Skeletal muscle satellite cell (primary cell): ENCODE data around the gene HM13. TPM values are rescaled to one million over a fixed set of nuclear protein-coding genes. Genes with fewer than 3 reads are reported as not detected.
"Not testable (repeated sequence)": the region's sequence is repeated elsewhere in the genome, so short reads cannot be mapped to it uniquely, and the experiment has no call there.

ENCODE experiments used
- H3K27me3 ChIP-seq: 2 replicates; pipeline ENCODE4 v1.7.0; 2013; ENCODE audit warnings: low read length; ENCODE audit not compliant: control insufficient read depth, insufficient read depth
- H3K36me3 ChIP-seq: 2 replicates; pipeline ENCODE4 v1.7.0; 2013; ENCODE audit warnings: mild to moderate bottlenecking, control low read depth, low read length; ENCODE audit not compliant: insufficient read depth
- H3K4me1 ChIP-seq: 2 replicates; pipeline ENCODE4 v1.7.0; 2013; ENCODE audit warnings: low read length; ENCODE audit not compliant: control insufficient read depth, insufficient read depth
- H3K4me2 ChIP-seq: 2 replicates; pipeline ENCODE4 v1.7.0; 2013; ENCODE audit warnings: mild to moderate bottlenecking, low read length
- H3K4me3 ChIP-seq: 2 replicates; pipeline ENCODE4 v1.7.0; 2013; ENCODE audit warnings: low read length
- H3K9ac ChIP-seq: 2 replicates; pipeline ENCODE4 v1.7.0; 2013; ENCODE audit warnings: mild to moderate bottlenecking, low read depth, low read length, moderate library complexity
- H3K9me3 ChIP-seq: replicated peaks from 2 replicates; pipeline ENCODE4 v1.7.0; 2013; ENCODE audit warnings: mild to moderate bottlenecking, control low read depth, low read length
- total RNA-seq: library from RNA; depleted of rRNA; stranded (reverse); fragments of >200 nt; gene quantifications from 2 replicates; pipeline ENCODE4 v1.2.3, GENCODE V29; 2012; rRNA removed

Gene HM13
- 96.8 and 131 TPM in 2 replicates for total RNA-seq

- H3K27me3 ChIP-seq: no peaks in the 10 kb centered on the region
- no peaks in the 10 kb centered on the region for H3K9me3 ChIP-seq
- peak within 1 kb of the TSS; percentile 95 for H3K4me2 ChIP-seq
- peaks cover 31% of the 10 kb centered on the region for H3K4me1 ChIP-seq
- peak within 1 kb of the TSS; percentile 95 for H3K9ac ChIP-seq
- H3K36me3 ChIP-seq: peaks cover 6% of the 10 kb centered on the region
- peak within 1 kb of the TSS; percentile 99 for H3K4me3 ChIP-seq
These were observed at the start of gene HM13 for GRCh38 chr20:31514154-31515071. Gene HM13 (plus strand): TSS chr20:31514442. CDS start chr20:31514552, 110 bp downstream.

DNA sequence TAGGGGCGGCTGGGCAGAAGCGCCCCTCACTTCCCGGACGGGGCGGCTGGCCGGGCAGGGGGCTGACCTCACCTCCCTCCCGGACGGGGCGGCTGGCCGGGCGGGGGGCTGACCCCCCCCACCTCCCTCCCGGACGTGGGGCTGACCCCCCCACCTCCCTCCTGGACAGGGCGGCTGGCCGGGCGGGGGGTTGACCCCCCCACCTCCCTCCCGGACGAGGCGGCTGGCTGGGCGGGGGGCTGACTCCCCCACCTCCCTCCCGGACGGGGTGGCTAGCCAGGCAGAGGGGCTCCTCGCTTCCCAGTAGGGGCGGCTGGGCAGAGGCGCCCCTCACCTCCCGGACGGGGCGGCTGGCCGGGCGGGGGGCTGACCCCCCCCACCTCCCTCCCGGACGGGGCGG is 43.3 kb upstream of the HM13 start:
- peaks cover 32% of the 10 kb centered on the region for H3K27me3 ChIP-seq
- H3K9ac ChIP-seq, H3K4me2 ChIP-seq, H3K4me1 ChIP-seq, H3K36me3 ChIP-seq, H3K4me3 ChIP-seq, H3K9me3 ChIP-seq: not testable (repeated sequence)

DNA sequence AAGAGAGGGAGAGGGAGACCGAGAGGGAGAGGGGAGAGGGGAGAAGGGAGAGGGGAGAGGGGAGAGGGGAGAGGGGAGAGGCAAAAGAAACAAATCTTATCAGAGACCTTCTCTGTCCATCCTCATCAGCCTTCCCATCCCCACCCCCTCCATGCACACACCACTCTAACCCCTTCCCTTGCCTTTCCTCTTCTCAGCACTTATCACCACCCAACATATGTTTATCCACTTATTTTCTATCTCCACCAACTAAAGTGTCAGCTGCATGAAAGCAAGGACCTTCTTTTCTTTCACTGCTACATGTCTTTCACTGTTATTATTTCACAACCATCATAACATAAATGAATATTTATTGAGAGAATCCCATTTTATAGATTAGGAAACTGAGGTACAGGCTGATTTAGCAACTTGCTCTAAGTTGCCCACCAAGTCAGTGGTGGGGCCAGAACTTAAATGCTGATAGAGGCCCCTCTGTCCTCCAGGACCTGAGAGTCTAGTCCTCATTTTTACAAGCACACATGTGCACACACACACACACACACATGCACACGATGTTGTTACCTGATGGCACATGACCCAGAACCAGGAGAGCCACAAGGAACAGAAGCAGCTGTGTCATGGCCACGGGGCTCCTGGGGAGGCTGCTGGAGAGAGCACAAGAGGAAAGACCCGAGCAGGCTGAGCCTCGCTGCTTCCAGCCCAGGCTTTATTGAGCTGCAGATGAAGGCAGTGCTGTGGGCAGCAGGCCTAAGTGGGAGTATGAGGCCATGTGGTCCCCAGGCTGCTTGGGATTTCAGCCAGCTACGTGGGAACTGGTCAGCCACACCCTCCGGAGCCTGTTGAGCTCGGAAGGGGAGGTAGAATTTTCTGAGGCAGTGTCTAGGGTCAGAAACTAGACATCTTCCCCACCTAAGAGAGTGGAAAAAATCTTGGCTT is 41.6 kb upstream of the HM13 start:
- Histone ChIP-seq H3K27me3 (peaks cover 48% of the 10 kb centered on the region), H3K4me3 (no peak overlapping the region), H3K36me3 (no peaks in the 10 kb centered on the region), H3K4me2 (no peak overlapping the region), H3K9me3 (no peaks in the 10 kb centered on the region), H3K9ac (no peak overlapping the region), H3K4me1 (no peaks in the 10 kb centered on the region)

- Histone ChIP-seq H3K4me1 (no peaks in the 10 kb centered on the region), H3K9ac (no peak overlapping the region), H3K9me3 (no peaks in the 10 kb centered on the region), H3K4me3 (no peak overlapping the region), H3K36me3 (no peaks in the 10 kb centered on the region), H3K4me2 (no peak overlapping the region), H3K27me3 (peaks cover 50% of the 10 kb centered on the region)
These were observed 40.7 kb upstream of the HM13 start for GRCh38 chr20:31473331-31474096.

DNA sequence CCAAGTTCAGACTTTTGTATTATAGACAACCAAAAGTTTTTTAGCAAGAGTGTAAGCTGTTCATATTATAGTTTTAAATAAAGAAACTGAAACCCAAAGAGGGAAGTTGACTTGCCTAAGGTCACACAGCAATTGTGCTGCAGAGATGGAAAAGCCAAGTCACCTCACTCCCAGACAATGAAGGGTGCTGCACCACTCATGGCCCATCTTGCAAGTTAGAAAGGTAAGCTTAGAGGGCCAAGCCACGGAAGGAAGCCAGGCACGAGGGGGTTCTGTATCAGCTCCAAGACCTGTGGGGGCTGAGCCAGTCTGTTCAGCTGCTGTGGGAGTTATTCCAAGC is 40.2 kb upstream of the HM13 start:
- Histone ChIP-seq H3K9me3 (no peaks in the 10 kb centered on the region), H3K4me2 (no peak overlapping the region), H3K4me1 (no peaks in the 10 kb centered on the region), H3K36me3 (no peaks in the 10 kb centered on the region), H3K27me3 (peaks cover 50% of the 10 kb centered on the region), H3K9ac (no peak overlapping the region), H3K4me3 (no peak overlapping the region)

GRCh38 chr20:31474758-31475427 is 39.3 kb upstream of the HM13 start, which contains the start of the genes DEFB124 and REM1:
Gene DEFB124 (minus strand): TSS chr20:31475127. CDS start chr20:31473013, 2,114 bp downstream.
Gene REM1 (plus strand): TSS chr20:31475288. CDS start chr20:31476446, 1,158 bp downstream.
- no peak within 1 kb of the TSS for H3K9ac ChIP-seq

GRCh38 chr20:31475472-31476293 is 38.6 kb upstream of the HM13 start:
- H3K9ac ChIP-seq: no peak overlapping the region
- peaks cover 53% of the 10 kb centered on the region for H3K27me3 ChIP-seq
- no peak overlapping the region for H3K4me2 ChIP-seq
- no peak overlapping the region for H3K4me3 ChIP-seq
- no peaks in the 10 kb centered on the region for H3K9me3 ChIP-seq
- no peaks in the 10 kb centered on the region for H3K36me3 ChIP-seq
- no peaks in the 10 kb centered on the region for H3K4me1 ChIP-seq

More at GRCh38 chr20:31474758-31475427, 39.3 kb upstream of the HM13 start, which contains the start of the genes DEFB124 and REM1:
- Histone ChIP-seq H3K27me3 (peaks cover 53% of the 10 kb centered on the region), H3K36me3 (no peaks in the 10 kb centered on the region), H3K4me1 (no peaks in the 10 kb centered on the region), H3K9me3 (no peaks in the 10 kb centered on the region), H3K4me2 (no peak within 1 kb of the TSS), H3K4me3 (no peak within 1 kb of the TSS)

GRCh38 chr20:31476294-31476585 is 38.0 kb upstream of the HM13 start:
- Histone ChIP-seq H3K9ac (no peak overlapping the region), H3K4me1 (no peaks in the 10 kb centered on the region), H3K4me2 (no peak overlapping the region), H3K27me3 (peaks cover 53% of the 10 kb centered on the region), H3K4me3 (no peak overlapping the region), H3K9me3 (no peaks in the 10 kb centered on the region), H3K36me3 (no peaks in the 10 kb centered on the region)

DNA sequence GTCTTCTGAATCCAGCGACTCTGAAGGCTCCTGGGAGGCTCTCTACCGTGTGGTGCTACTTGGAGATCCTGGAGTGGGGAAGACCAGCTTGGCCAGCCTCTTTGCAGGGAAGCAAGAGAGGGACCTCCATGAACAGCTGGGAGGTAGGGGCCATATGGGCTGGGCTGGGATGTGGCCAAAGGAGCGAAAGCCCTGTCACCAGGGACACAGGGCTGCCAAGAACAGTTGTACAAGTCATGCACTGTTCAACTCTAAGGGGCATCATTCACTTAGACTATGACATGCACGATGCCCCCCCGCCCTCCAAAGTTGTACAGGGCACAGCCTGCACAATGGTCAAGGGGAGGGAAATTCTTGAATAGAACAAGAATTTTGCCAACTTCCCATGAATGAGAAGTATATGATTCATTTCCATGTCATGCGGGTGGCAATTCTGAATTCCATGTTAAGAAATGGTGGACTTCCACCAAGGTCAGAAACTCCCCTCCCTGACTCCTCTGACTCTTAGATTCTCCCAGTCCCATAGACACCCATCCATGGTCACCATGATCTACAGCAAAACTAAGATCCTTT is 37.5 kb upstream of the HM13 start:
- Histone ChIP-seq H3K9me3 (no peaks in the 10 kb centered on the region), H3K27me3 (peaks cover 58% of the 10 kb centered on the region), H3K4me1 (no peaks in the 10 kb centered on the region), H3K4me2 (no peak overlapping the region), H3K36me3 (no peaks in the 10 kb centered on the region), H3K9ac (no peak overlapping the region), H3K4me3 (no peak overlapping the region)

DNA sequence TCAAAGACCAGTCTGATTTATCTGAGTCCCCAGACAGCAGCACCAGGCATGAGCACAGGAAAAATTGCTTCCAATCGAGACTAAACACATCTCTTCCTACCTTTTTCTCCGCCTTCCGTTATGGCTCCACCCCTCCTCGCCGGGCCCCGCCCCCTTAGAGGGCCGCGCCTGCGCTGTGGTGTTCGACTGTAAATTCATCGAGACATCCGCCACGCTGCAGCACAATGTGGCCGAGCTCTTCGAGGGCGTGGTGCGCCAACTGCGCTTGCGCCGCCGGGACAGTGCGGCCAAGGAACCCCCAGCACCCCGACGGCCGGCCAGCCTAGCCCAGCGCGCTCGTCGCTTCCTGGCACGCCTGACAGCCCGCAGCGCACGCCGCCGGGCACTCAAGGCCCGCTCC is 30.2 kb upstream of the HM13 start:
- Histone ChIP-seq H3K27me3 (peaks cover 51% of the 10 kb centered on the region), H3K36me3 (no peaks in the 10 kb centered on the region), H3K4me1 (no peaks in the 10 kb centered on the region), H3K4me2 (no peak overlapping the region), H3K4me3 (no peak overlapping the region), H3K9ac (no peak overlapping the region), H3K9me3 (no peaks in the 10 kb centered on the region)
